CD4-positive, alpha-beta memory T cell (primary cell): ENCODE results near the gene KLHL4. TPM values are rescaled to one million over a fixed set of nuclear protein-coding genes. Genes with fewer than 3 reads are reported as not detected.

Experiments
- CTCF ChIA-PET: fragments of 350-600 bp; sonication (Branson Sonifier 250); formaldehyde crosslinking; loops from one replicate; lab custom pipeline; 2021; ENCODE audit warnings: inconsistent platforms; ENCODE audit not compliant: partially characterized antibody; lab: Charles Lee
- POLR2A ChIA-PET: fragments of 350-600 bp; sonication (Branson Sonifier 250); formaldehyde crosslinking; loops from one replicate; lab custom pipeline; 2021; ENCODE audit not compliant: partially characterized antibody; lab: Charles Lee
- DNase-seq, 5 donors: peaks; one replicate each; pipeline versions ENCODE4 v3.0.0 to v3.0.0-alpha.2; 2020 to 2022; ENCODE audit warnings: mixed read lengths in 1 of 5
- H3K27ac ChIP-seq: one replicate; pipeline ENCODE4 v1.7.0; 2013; ENCODE audit warnings: low read depth, low read length
- H3K27me3 ChIP-seq: 2 replicates; pipeline ENCODE4 v1.7.0; 2013; ENCODE audit warnings: mild to moderate bottlenecking, low read length, moderate library complexity; ENCODE audit not compliant: insufficient read depth
- H3K36me3 ChIP-seq: 2 replicates; pipeline ENCODE4 v1.7.0; 2013; ENCODE audit warnings: mild to moderate bottlenecking, low read length, moderate library complexity; ENCODE audit not compliant: insufficient read depth
- H3K4me1 ChIP-seq: 2 replicates; pipeline ENCODE4 v1.7.0; 2013; ENCODE audit warnings: mild to moderate bottlenecking, low read length, moderate library complexity; ENCODE audit not compliant: insufficient read depth
- H3K4me3 ChIP-seq, 2 donors: one replicate each; pipeline ENCODE4 v1.7.0; 2013; ENCODE audit warnings: low read length in 2 of 2, mild to moderate bottlenecking in 1 of 2
- H3K9me3 ChIP-seq, 2 donors: one replicate each; pipeline ENCODE4 v1.7.0; 2013; ENCODE audit warnings: low read length in 2 of 2, control low read depth in 1 of 2; ENCODE audit not compliant: control insufficient read depth in 1 of 2
- H3K27ac Mint-ChIP-seq, 7 donors: one replicate each; pipeline ENCODE4 v1.8.0; 2020 to 2021; ENCODE audit warnings: mixed read lengths in 7 of 7, mild to moderate bottlenecking in 6 of 7, inconsistent platforms in 3 of 7, moderate library complexity in 3 of 7
- H3K27me3 Mint-ChIP-seq, 2 donors: one replicate each; pipeline ENCODE4 v1.8.0; 2020 to 2021; ENCODE audit warnings: mixed read lengths in 2 of 2
- H3K36me3 Mint-ChIP-seq, 2 donors: one replicate each; pipeline ENCODE4 v1.8.0; 2020 to 2021; ENCODE audit warnings: mixed read lengths in 2 of 2, inconsistent platforms in 1 of 2, mild to moderate bottlenecking in 1 of 2
- H3K4me1 Mint-ChIP-seq, 4 donors: one replicate each; pipeline ENCODE4 v1.8.0; 2020 to 2021; ENCODE audit warnings: mixed read lengths in 4 of 4, mild to moderate bottlenecking in 1 of 4
- H3K4me3 Mint-ChIP-seq, 8 donors: one replicate each; pipeline ENCODE4 v1.8.0; 2020 to 2021; ENCODE audit warnings: mixed read lengths in 8 of 8, mild to moderate bottlenecking in 7 of 8, moderate library complexity in 6 of 8, inconsistent platforms in 3 of 8
- H3K9me3 Mint-ChIP-seq, 8 donors: one replicate each; pipeline ENCODE4 v1.8.0; 2020 to 2021; ENCODE audit warnings: mixed read lengths in 8 of 8, mild to moderate bottlenecking in 5 of 8, inconsistent platforms in 3 of 8, moderate library complexity in 1 of 8
- intact Hi-C: fragments of 100-400 bp; cut with micrococcal nuclease; formaldehyde crosslinking; loops from one replicate; pipeline ENCODE4 v1.15.1; 2023
- polyA plus RNA-seq, 2 donors: library from polyadenylated mRNA; unstranded; fragments of 300-500 nt; fragmentation: Illumina TruSeq; gene quantifications; one replicate each; pipeline ENCODE4 v1.2.3, GENCODE V29; 2021
- total RNA-seq, 2 experiments: library from RNA; stranded (reverse); gene quantifications; one replicate each; pipeline ENCODE4 v1.2.3, GENCODE V29; 2021

KLHL4 gene
- total and polyA plus RNA-seq, 4 experiments from 2014 or later = 0.14 to 0.30 TPM; not detected in 2

GRCh38 chrX:87525771-87526229, 8.2 kb downstream of the KLHL4 start:
- no peaks in the 10 kb centered on the region for H3K4me1 ChIP-seq
- no peak for DNase-seq
- H3K9me3 Mint-ChIP-seq = peaks cover 0 to 2% (median 0%) of the 10 kb centered on the region in 8 donors
- no peak overlapping the region for H3K4me3 Mint-ChIP-seq
- H3K27me3 ChIP-seq = no peaks in the 10 kb centered on the region
- ChIA-PET POLR2A (no interaction called here), CTCF (no interaction called here)
- no peaks in the 10 kb centered on the region for H3K36me3 Mint-ChIP-seq
- no peaks in the 10 kb centered on the region for H3K9me3 ChIP-seq
- intact Hi-C loops = no loop called here
- H3K27ac ChIP-seq = no peak overlapping the region
- H3K4me1 Mint-ChIP-seq = no peaks in the 10 kb centered on the region
- H3K36me3 ChIP-seq = no peaks in the 10 kb centered on the region
- no peak overlapping the region for H3K4me3 ChIP-seq
- no peak overlapping the region for H3K27ac Mint-ChIP-seq
- no peaks in the 10 kb centered on the region for H3K27me3 Mint-ChIP-seq

GRCh38 chrX:87526281-87526680, 8.7 kb downstream of the KLHL4 start:
- Mint-ChIP-seq H3K36me3 (no peaks in the 10 kb centered on the region), H3K4me1 (no peaks in the 10 kb centered on the region), H3K27ac (no peak overlapping the region), H3K4me3 (no peak overlapping the region), H3K27me3 (no peaks in the 10 kb centered on the region), H3K9me3 (peaks cover 0 to 2% (median 0%) of the 10 kb centered on the region in 8 donors)
- POLR2A ChIA-PET = no interaction called here
- H3K27ac ChIP-seq = no peak overlapping the region
- no peaks in the 10 kb centered on the region for H3K9me3 ChIP-seq
- CTCF ChIA-PET = no interaction called here
- no peak overlapping the region for H3K4me3 ChIP-seq
- DNase-seq = no peak
- H3K27me3 ChIP-seq = no peaks in the 10 kb centered on the region
- H3K4me1 ChIP-seq = no peaks in the 10 kb centered on the region
- no peaks in the 10 kb centered on the region for H3K36me3 ChIP-seq
- intact Hi-C loops = no loop called here

GRCh38 chrX:87528487-87528886, 10.9 kb downstream of the KLHL4 start:
- no peak overlapping the region for H3K27ac ChIP-seq
- intact Hi-C loops = no loop called here
- ChIA-PET CTCF (no interaction called here), POLR2A (no interaction called here)
- H3K36me3 ChIP-seq = no peaks in the 10 kb centered on the region
- no peaks in the 10 kb centered on the region for H3K27me3 Mint-ChIP-seq
- no peak overlapping the region for H3K4me3 Mint-ChIP-seq
- H3K36me3 Mint-ChIP-seq = no peaks in the 10 kb centered on the region
- no peak overlapping the region for H3K4me3 ChIP-seq
- no peak overlapping the region for H3K27ac Mint-ChIP-seq
- DNase-seq = no peak
- H3K9me3 Mint-ChIP-seq = peaks cover 0 to 2% (median 0%) of the 10 kb centered on the region in 8 donors
- H3K4me1 ChIP-seq = no peaks in the 10 kb centered on the region
- H3K9me3 ChIP-seq = no peaks in the 10 kb centered on the region
- no peaks in the 10 kb centered on the region for H3K4me1 Mint-ChIP-seq
- H3K27me3 ChIP-seq = no peaks in the 10 kb centered on the region

GRCh38 chrX:87571964-87572363, 54.4 kb downstream of the KLHL4 start:
- Histone ChIP-seq H3K4me3 (no peak overlapping the region), H3K36me3 (no peaks in the 10 kb centered on the region), H3K9me3 (no peaks in the 10 kb centered on the region), H3K27ac (no peak overlapping the region), H3K27me3 (no peaks in the 10 kb centered on the region), H3K4me1 (no peaks in the 10 kb centered on the region)
- Mint-ChIP-seq H3K4me3 (no peak overlapping the region), H3K9me3 (no peaks in the 10 kb centered on the region), H3K27ac (no peak overlapping the region), H3K27me3 (no peaks in the 10 kb centered on the region), H3K36me3 (no peaks in the 10 kb centered on the region), H3K4me1 (no peaks in the 10 kb centered on the region)
- ChIA-PET POLR2A (no interaction called here), CTCF (no interaction called here)
- no peak for DNase-seq
- intact Hi-C loops = no loop called here

GRCh38 chrX:87572901-87573300, 55.3 kb downstream of the KLHL4 start:
- H3K27me3 Mint-ChIP-seq = no peaks in the 10 kb centered on the region
- no peak overlapping the region for H3K4me3 ChIP-seq
- H3K27ac ChIP-seq = no peak overlapping the region
- intact Hi-C loops = no loop called here
- H3K4me1 ChIP-seq = no peaks in the 10 kb centered on the region
- H3K4me1 Mint-ChIP-seq = no peaks in the 10 kb centered on the region
- DNase-seq = no peak
- no peaks in the 10 kb centered on the region for H3K27me3 ChIP-seq
- no peak overlapping the region for H3K4me3 Mint-ChIP-seq
- no peaks in the 10 kb centered on the region for H3K36me3 Mint-ChIP-seq
- no peaks in the 10 kb centered on the region for H3K36me3 ChIP-seq
- H3K9me3 ChIP-seq = no peaks in the 10 kb centered on the region
- CTCF ChIA-PET = no interaction called here
- POLR2A ChIA-PET = no interaction called here
- H3K9me3 Mint-ChIP-seq = no peaks in the 10 kb centered on the region
- H3K27ac Mint-ChIP-seq = no peak overlapping the region

GRCh38 chrX:87578978-87579377, 61.4 kb downstream of the KLHL4 start:
- no peaks in the 10 kb centered on the region for H3K4me1 Mint-ChIP-seq
- no peak for DNase-seq
- H3K27ac Mint-ChIP-seq = no peak overlapping the region
- no peak overlapping the region for H3K4me3 ChIP-seq
- H3K9me3 ChIP-seq = no peaks in the 10 kb centered on the region
- no peak overlapping the region for H3K27ac ChIP-seq
- no peaks in the 10 kb centered on the region for H3K27me3 ChIP-seq
- no peaks in the 10 kb centered on the region for H3K4me1 ChIP-seq
- H3K36me3 Mint-ChIP-seq = no peaks in the 10 kb centered on the region
- ChIA-PET POLR2A (no interaction called here), CTCF (no interaction called here)
- no peaks in the 10 kb centered on the region for H3K27me3 Mint-ChIP-seq
- no peaks in the 10 kb centered on the region for H3K36me3 ChIP-seq
- intact Hi-C loops = no loop called here
- no peak overlapping the region for H3K4me3 Mint-ChIP-seq
- H3K9me3 Mint-ChIP-seq = peaks cover 0 to 3% (median 0%) of the 10 kb centered on the region in 8 donors

- CTCF ChIA-PET = no interaction called here
- Mint-ChIP-seq H3K36me3 (no peaks in the 10 kb centered on the region), H3K9me3 (peaks cover 0 to 5% (median 0%) of the 10 kb centered on the region in 8 donors), H3K27me3 (no peaks in the 10 kb centered on the region), H3K4me1 (no peaks in the 10 kb centered on the region), H3K4me3 (no peak overlapping the region), H3K27ac (no peak overlapping the region)
- no peaks in the 10 kb centered on the region for H3K36me3 ChIP-seq
- H3K27me3 ChIP-seq = no peaks in the 10 kb centered on the region
- no peak overlapping the region for H3K27ac ChIP-seq
- no peaks in the 10 kb centered on the region for H3K9me3 ChIP-seq
- POLR2A ChIA-PET = no interaction called here
- no peak for DNase-seq
- intact Hi-C loops = no loop called here
- H3K4me1 ChIP-seq = no peaks in the 10 kb centered on the region
- H3K4me3 ChIP-seq = no peak overlapping the region
These were observed 63.3 kb downstream of the KLHL4 start for GRCh38 chrX:87580862-87581261.

GRCh38 chrX:87582453-87582852, 64.9 kb downstream of the KLHL4 start:
- Mint-ChIP-seq H3K4me1 (no peaks in the 10 kb centered on the region), H3K36me3 (no peaks in the 10 kb centered on the region), H3K4me3 (no peak overlapping the region), H3K9me3 (peaks cover 0 to 5% (median 0%) of the 10 kb centered on the region in 8 donors), H3K27ac (no peak overlapping the region), H3K27me3 (no peaks in the 10 kb centered on the region)
- DNase-seq = no peak
- no peaks in the 10 kb centered on the region for H3K36me3 ChIP-seq
- no peaks in the 10 kb centered on the region for H3K27me3 ChIP-seq
- H3K9me3 ChIP-seq = no peaks in the 10 kb centered on the region
- intact Hi-C loops = no loop called here
- no peak overlapping the region for H3K4me3 ChIP-seq
- H3K4me1 ChIP-seq = no peaks in the 10 kb centered on the region
- POLR2A ChIA-PET = no interaction called here
- CTCF ChIA-PET = no interaction called here
- no peak overlapping the region for H3K27ac ChIP-seq
